GM19395 (cell line): ENCODE data around the gene LINC01488.

ENCODE experiments used
- ATAC-seq: cut with Tn5 transposase; IDR thresholded peaks from one replicate; pipeline ENCODE4 v1.9.1; 2021; ENCODE audit warnings: mild to moderate bottlenecking, moderate library complexity; ENCODE audit not compliant: unreplicated experiment

LINC01488 gene

GRCh38 chr11:69491071-69492031 is 9.9 kb downstream of the LINC01488 start:
- no peak for ATAC-seq

DNA sequence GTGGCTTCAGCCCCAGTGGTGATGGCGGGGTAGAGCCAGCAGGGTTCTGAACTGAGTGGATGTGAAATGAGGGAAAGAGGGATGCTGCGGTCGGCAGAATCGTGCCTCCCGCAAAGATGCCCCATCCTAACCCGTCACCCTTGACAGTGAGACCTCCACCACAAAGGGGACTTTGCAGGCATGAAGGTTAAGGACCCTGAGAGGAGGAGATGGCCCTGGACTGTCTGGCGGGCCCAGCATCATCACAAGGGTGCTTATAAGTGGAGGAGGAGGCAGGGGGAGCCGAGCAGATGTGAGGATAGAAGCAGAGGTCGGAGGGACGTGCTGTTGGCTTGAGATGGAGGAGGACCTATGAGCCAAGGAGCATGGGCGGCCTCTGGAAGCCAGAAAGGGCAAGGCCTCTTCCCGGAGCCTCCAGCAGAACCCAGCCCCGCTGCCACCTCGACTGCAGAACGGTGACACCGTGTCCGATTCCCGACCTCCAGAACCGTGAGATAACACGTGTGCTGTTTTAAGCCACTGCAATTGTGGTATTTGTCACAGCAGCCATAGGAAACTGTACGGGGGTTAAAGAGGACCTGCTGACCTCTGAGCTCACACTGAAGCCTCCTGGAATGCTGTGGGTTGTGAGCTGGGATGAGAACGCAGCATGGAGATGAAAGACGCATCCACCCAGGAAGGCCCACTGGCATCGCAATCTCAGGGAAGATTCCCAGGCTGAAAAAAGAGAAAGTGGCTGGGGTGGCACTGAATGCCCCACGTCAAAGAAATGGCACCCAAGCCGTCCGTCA is 10.9 kb downstream of the LINC01488 start:
- no peak for ATAC-seq

- ATAC-seq = no peak
These were observed 12.7 kb downstream of the LINC01488 start for GRCh38 chr11:69493931-69494821.

DNA sequence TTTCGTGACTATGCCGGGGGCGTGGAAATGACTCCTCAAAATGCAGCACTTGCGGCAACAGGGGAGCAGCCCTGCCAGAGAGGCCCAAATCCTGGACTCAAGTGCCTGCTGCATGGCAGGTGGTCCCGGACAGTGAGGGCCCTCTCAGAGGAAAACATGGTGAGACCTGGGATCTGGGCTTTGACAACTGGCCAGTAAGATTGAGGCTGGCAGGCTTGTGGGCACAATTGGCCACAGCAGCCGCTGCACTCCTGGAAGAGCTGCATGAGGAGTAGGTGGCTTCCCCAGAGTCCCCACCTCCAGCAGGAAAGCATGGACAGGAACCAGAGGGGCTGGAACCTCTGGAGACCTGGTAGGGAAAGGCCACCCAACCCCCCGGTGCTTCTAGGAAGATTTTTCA is 13.4 kb downstream of the LINC01488 start:
- no peak for ATAC-seq

GRCh38 chr11:69495441-69496201 is 14.2 kb downstream of the LINC01488 start:
- ATAC-seq = no peak

- ATAC-seq = no peak
These were observed 14.7 kb downstream of the LINC01488 start for GRCh38 chr11:69496202-69496557.

DNA sequence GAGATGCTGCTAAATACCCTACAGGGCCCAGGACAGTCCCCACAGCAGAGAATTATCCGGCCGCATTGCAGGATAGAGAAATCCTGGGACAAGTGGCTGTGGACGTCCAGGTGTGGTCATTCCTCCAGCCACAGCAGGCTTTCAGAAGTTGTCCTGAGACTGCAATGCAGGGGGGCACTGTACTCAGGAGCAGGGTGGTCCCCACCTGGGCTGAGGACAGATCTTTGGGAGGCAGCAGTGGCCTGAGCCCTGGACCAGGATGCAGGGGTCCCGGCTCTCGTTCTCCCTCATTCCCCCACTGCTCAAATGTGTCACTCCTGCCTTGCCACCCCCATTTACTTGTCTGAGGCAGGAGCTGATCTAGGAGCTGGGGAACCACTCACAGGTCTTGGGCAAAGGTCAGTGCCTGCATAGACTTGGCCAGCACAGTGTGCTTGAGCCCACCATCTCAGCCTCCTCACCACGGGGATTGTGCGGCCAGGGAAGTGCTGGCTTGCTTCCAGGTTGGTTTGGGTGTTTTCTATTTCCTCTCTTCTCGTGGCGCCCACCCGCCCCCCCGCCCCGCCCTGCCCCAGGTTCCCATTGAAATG is 15.3 kb downstream of the LINC01488 start:
- ATAC-seq = no peak

DNA sequence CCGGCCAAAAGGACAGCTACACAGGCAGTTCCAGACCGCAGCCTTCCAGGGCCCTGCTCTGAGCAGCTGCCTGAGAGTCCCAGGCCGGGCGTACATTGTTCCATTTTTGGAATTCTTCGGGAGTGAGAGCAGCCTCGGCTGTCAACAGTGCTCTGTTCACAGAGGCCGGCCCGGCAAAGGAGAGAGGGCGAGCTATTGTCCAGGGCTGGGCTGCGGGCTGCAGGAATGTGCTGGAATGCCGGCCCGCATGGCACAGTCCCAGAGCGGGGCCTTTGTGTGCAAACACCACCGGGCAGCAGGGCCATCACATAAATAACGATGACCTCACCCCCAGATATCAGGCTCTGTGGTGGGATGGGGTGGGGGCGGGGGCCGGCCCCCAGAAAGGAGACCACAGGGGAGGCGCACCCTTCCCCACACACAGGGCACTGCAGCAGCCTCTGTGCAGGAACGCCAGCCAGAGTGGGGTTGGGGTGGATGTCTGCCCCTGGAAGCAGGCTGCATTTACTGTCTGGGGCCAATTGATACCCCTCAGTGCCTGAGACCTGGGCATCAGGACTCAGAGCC is 15.8 kb downstream of the LINC01488 start:
- no peak for ATAC-seq

DNA sequence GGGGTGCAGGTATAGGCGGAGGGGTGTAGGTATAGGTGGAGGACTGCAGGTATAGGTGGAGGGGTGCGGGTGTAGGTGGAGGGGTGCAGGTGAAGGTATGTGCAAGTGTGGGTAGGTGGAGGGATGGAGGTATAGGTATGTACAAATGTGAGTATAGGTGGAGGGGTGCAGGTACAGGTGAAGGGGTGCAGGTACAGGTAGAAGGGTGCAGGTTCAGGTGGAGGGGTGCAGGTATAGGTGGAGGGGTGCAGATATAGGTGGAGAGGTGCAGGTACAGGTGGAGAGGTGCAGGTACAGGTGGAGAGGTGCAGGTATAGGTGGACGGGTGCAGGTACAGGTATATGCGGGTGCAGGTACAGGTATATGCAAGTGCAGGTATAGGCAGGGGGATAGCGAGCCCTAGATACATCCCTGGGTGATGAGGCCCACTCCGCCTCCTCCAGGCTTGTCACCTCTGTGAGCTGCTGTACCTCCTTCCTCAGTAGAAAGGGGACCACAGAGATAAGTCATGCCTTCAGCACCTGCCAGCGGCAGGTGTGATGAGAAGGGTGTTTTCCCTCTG is 17.2 kb downstream of the LINC01488 start:
- no peak for ATAC-seq

GRCh38 chr11:69499186-69499917 is 17.9 kb downstream of the LINC01488 start:
- no peak for ATAC-seq

DNA sequence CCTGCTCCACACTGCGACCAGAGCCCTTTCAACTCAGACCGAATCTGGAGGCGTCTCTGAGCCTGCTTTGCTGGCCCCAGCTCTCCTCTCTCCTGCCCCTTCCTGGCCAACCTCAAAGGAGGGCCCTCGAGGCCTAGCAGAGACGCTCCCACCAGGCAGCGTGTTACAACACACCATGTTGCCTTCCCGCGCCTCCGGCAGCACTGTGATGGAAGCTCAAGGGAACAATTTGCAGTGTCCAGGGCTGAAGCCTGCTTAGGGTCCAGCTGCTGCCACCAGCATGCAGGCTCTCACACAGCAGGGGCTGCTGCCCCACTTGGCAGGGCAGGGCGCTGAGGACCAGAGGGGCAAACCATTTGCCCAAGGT is 18.4 kb downstream of the LINC01488 start:
- ATAC-seq = no peak

DNA sequence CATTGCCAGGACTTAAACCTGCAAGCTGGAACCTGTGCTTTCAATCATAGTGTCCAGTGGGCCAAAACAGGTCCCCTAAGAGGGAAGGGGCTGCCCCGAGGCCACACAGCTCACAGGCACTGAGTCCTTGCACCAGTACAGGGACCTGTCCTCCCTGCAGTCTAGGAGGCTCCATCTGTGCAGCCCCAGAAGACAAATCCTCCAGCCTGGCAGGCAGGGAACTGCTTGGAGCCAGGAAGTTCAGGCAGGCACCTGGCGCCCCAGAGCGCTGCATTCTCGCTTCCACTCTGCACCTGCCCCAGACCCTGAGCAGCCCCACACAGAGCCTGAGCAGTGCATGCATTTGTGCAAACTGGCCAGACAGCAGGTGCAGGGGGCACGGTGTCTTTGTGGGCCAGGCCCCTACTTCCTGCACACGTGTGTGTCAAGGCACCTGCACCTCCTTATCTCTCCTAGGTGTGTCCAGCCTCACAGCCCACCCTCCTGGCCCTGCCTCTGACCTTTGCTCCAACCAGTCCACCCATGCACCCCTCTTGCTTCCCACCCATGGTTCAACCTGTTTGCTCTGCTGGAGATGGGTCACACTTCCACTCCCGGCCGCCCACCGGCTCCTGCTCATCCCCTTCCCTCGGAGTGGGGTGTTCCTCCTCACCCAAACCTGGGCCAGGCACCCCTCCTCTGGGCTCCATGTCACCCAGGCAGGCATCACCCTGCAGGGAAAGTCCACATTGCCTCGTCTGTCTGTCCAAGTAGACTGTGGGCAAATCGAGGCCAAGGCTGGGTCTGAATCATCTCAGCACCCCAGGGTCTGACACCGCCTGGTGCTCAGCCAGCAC is 19.0 kb downstream of the LINC01488 start:
- ATAC-seq = no peak

- no peak for ATAC-seq
These were observed 19.6 kb downstream of the LINC01488 start for GRCh38 chr11:69501121-69501489.

DNA sequence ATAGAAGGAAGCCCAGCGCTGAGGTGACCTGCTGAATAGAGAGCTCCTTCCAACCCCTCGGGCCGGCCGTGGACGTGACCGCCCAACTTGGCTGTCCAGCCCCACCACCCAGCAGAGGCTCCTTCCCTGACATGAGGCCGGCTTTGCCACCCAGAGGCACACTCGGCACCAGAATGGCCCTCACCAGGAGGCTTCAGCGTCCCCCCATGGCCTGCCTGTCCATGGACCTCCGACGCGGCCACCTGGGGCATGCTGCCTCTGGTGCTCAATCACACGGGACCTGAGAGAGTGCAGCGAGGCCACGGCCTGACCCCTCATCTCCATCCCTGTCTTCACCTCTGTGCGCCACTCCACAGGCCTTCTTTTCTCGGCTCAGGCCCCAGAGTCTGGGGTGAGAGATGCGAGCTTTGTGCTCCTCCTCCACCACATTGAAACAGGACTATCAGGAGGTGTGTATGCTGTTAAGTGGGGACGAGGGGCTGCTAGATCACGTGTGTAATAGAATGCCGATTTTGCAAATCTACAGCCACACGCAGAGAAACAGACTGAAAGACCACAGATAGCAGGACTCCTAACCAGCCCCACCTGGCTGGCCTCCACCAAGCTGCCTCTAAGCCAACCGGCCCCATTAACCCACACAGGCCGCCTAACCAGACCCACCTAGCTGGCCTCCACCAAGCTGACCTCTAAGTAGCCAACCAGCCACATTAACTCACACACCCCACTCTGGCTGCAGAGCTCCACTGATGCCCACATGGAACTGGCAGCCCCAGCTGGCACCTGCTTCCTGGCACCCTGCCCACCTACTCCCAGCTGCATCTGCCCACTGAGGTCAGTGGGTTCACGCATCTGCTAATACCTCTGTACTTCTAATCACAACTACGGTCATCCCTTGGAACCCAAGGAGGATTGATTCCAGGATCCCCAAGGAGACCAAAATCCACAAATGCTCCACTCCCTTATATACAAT is 20.7 kb downstream of the LINC01488 start:
- ATAC-seq = no peak

- no peak for ATAC-seq
These were observed 22.7 kb downstream of the LINC01488 start for GRCh38 chr11:69504127-69504526.

GRCh38 chr11:69504576-69505335 is 23.3 kb downstream of the LINC01488 start:
- no peak for ATAC-seq
